ENCODE results near the gene ZXDC. TPM values are rescaled to one million over a fixed set of nuclear protein-coding genes. Genes with fewer than 3 reads are reported as not detected.

ZXDC gene
- total RNA-seq, 4 donors from 2014 or later = 22.7 to 47.0 (median 27.9) TPM

DNA sequence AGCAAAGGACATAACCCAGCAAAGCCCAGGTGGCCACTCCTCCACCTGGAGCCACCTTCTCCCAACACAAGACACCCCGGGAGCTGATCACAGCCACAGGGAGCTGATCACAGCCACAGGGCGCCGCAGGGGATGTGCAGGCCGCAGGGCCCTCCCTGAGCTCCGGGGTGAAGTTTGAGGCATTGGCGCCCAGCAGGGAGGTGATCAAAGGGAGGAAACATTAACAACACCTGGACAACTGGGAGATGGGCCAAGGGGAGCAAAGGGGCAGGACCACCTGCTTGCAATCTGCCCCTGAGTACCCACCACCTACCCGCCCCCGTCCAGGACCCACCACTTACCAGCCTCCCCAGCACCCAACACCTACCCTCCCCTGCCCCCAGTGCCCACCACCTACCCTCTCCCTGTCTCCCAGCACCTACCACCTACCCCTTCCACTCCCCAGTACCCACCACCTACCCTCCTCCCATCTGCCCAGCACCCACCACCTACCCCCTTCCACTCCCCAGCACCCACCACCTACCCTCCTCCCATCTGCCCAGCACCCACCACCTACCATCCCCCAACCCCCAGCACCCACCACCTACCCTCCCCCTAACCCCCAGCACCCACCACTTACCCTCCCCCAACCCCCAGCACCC lies 39.5 kb upstream of the ZXDC start:
- ATAC-seq (ENCODE audit: low FRiP score) (no peak), DNase-seq (ENCODE audit: low spot score) (no peak)
- TF ChIP-seq CTCF (IDR thresholded peaks at IDR 0.05) = no peak

- DNase-seq (ENCODE audit: low spot score) (no peak), ATAC-seq (ENCODE audit: low FRiP score) (no peak)
- no peak for TF ChIP-seq CTCF (IDR thresholded peaks at IDR 0.05)
Measured at GRCh38 chr3:126514161-126514560, 38.5 kb upstream of the ZXDC start.

- no peak for TF ChIP-seq CTCF (IDR thresholded peaks at IDR 0.05)
- no peak for DNase-seq (ENCODE audit: low spot score)
- no peak for ATAC-seq (ENCODE audit: low FRiP score)
Measured at GRCh38 chr3:126512916-126513650, 37.4 kb upstream of the ZXDC start.

GRCh38 chr3:126512026-126512425 lies 36.3 kb upstream of the ZXDC start:
- DNase-seq (ENCODE audit: low spot score) (no peak), ATAC-seq (ENCODE audit: low FRiP score) (no peak)
- no peak for TF ChIP-seq CTCF (IDR thresholded peaks at IDR 0.05)

GRCh38 chr3:126511291-126511690 lies 35.6 kb upstream of the ZXDC start:
- no peak for ATAC-seq (ENCODE audit: low FRiP score)
- no peak for DNase-seq (ENCODE audit: low spot score)
- no peak for TF ChIP-seq CTCF (IDR thresholded peaks at IDR 0.05)

- DNase-seq (ENCODE audit: low spot score) (no peak), ATAC-seq (ENCODE audit: low FRiP score) (no peak)
- no peak for TF ChIP-seq CTCF (IDR thresholded peaks at IDR 0.05)
Measured at GRCh38 chr3:126510308-126510910, 34.7 kb upstream of the ZXDC start.

All from omental fat pad (tissue), 4 donors.